ENCODE results near the gene TTC36. TPM values are rescaled to one million over a fixed set of nuclear protein-coding genes. Genes with fewer than 3 reads are reported as not detected.

Gene TTC36
- total and polyA plus RNA-seq, 9 of the 15 experiments (the other 6 are each of a cell fraction or from before 2014, with no cell fraction given), result 0.22 to 0.23 TPM; not detected in 7

DNA sequence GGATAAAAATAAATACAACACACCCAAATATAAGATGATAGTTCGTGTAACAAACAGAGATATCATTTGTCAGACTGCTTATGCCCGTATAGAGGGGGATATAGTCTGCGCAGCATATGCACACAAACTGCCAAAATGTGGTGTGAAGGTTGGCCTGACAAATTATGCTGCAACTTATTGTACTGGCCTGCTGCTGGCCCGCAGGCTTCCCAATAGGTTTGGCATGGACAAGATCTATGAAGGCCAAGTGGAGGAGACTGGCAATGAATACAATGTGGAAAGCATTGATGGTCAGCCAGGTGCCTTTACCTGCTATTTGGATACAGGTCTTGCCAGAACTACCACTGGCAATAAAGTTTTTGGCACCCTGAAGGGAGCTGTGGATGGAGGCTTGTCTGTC lies 33.5 kb downstream of the TTC36 start:
- H3K4me2 ChIP-seq (ENCODE audit: insufficient read depth, low read length), result no peak overlapping the region
- 54% methylated on average over 4 of the region's 4 CpGs for WGBS (ENCODE audit: insufficient coverage, low coverage, missing lambda C conversion rate)
- no peaks in the 10 kb centered on the region; the same call in 2 of the 3 replicates for H3K79me2 ChIP-seq (ENCODE audit: control insufficient read depth, insufficient read depth, low read length)
- FAIRE-seq (no peak), ATAC-seq (no peak), DNase-seq (ENCODE audit: extremely low read depth in 1 of 4, low spot score in 3 of 4) (no peak)
- H3K27me3 ChIP-seq (ENCODE audit: control insufficient read depth in 2 of 2, insufficient read depth in 2 of 2, low read length in 2 of 2), result no peaks in the 10 kb centered on the region
- no peak overlapping the region for H3K4me3 ChIP-seq
- POLR2A ChIA-PET, result no interaction called here
- in situ Hi-C loops (cut with MboI), result no loop called here
- no peaks in the 10 kb centered on the region; the same call in 2 of the 3 replicates for H3K36me3 ChIP-seq (ENCODE audit: control insufficient read depth, insufficient read depth, low read length)
- H3K9ac ChIP-seq (ENCODE audit: insufficient read depth in 1 of 2, low read depth in 2 of 2, low read length in 2 of 2), result no peak overlapping the region
- no peak overlapping the region for H3K27ac ChIP-seq (ENCODE audit: extremely low read depth, low read depth, low read length)
- intact Hi-C loops (cut with micrococcal nuclease), result loop anchor here (10.0 kb wide), 2 partner anchors 46 to 156 kb away; partner anchors contain the start of gene ATP5MG
- H3K9me3 ChIP-seq (replicated peaks; ENCODE audit: control insufficient read depth, insufficient read depth, low read depth, low read length), result no peaks in the 10 kb centered on the region
- peaks cover 0 to 5% of the 10 kb centered on the region in 2 experiments; a peak in 4 of 5 replicates for H3K4me1 ChIP-seq (replicated peaks in 1 of 2; ENCODE audit: control insufficient read depth in 2 of 2, insufficient read depth in 2 of 2, low read length in 2 of 2)
- no peaks in the 10 kb centered on the region for H3K9me1 ChIP-seq (ENCODE audit: control insufficient read depth, insufficient read depth, low read length)
- no peaks in the 10 kb centered on the region for H4K20me1 ChIP-seq (replicated peaks; ENCODE audit: control insufficient read depth, insufficient read depth, low read length)
- TF ChIP-seq TCFL5 (CRISPR knock-in tag; conservative IDR thresholded peaks at IDR 0.05) (no peak), HOXB6 (CRISPR knock-in tag; IDR thresholded peaks at IDR 0.05; ENCODE audit: borderline replicate concordance) (no peak), RCOR1 (IDR thresholded peaks at IDR 0.05; ENCODE audit: borderline replicate concordance in 1 of 2, low read depth in 2 of 2, low read length in 2 of 2) (no peak), PRPF4 (IDR thresholded peaks at IDR 0.05; ENCODE audit: insufficient read depth, low read depth, low read length, poor library complexity, severe bottlenecking) (no peak), MXD1 (CRISPR knock-in tag; IDR thresholded peaks at IDR 0.05; ENCODE audit: borderline replicate concordance, poor library complexity, severe bottlenecking) (no peak), COPS2 (conservative IDR thresholded peaks at IDR 0.05) (no peak), BDP1 (IDR thresholded peaks at IDR 0.05; ENCODE audit: insufficient read depth, insufficient read length) (no peak), NR1H2 (CRISPR knock-in tag; IDR thresholded peaks at IDR 0.05) (no peak), SRF (CRISPR knock-in tag; IDR thresholded peaks at IDR 0.05) (no peak)
- TF ChIP-seq, protein P1, sequence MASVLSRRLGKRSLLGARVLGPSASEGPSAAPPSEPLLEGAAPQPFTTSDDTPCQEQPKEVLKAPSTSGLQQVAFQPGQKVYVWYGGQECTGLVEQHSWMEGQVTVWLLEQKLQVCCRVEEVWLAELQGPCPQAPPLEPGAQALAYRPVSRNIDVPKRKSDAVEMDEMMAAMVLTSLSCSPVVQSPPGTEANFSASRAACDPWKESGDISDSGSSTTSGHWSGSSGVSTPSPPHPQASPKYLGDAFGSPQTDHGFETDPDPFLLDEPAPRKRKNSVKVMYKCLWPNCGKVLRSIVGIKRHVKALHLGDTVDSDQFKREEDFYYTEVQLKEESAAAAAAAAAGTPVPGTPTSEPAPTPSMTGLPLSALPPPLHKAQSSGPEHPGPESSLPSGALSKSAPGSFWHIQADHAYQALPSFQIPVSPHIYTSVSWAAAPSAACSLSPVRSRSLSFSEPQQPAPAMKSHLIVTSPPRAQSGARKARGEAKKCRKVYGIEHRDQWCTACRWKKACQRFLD (CRISPR knock-in tag; IDR thresholded peaks at IDR 0.05), result no peak
- no TSS peak for BruUV-seq (replicated peaks)
- CTCF ChIA-PET (ENCODE audit: low intra/inter-chr PET ratio), result no interaction called here
- no peak overlapping the region for H2AFZ ChIP-seq (ENCODE audit: low read depth, low read length)
